ENCODE results near the gene COL19A1. TPM values are rescaled to one million over a fixed set of nuclear protein-coding genes. Genes with fewer than 3 reads are reported as not detected.

COL19A1 gene
- polyA plus RNA-seq, 4 donors = 2.1 to 3.3 (median 3.1) TPM

DNA sequence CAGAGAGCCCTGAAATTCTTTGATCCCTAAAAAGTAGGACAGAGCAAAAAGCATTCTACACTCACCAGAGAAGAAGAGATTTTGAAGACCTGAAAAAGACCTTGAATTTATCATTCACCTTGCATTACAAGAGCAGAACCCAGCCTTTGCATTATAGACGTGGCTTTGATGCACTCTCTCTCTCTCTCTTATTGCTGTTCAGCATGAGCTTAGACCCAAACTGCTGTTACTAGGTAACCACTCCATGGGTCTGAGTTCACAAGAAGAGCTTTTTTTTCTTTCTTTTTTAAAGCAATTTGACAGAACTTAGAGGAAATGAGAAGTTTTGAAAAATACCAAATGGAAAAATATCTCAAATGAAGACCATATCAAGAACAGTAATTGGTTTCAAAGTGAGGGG lies 392.1 kb downstream of the COL19A1 start:
- DNase-seq (ENCODE audit: low read depth in 4 of 4, low spot score in 2 of 4) = no peak

Other genes starting within 250 kb of the COL19A1 start
- gene LMBRD1, start 69.5 kb upstream of the COL19A1 start, polyA plus RNA-seq (ENCODE audit: insufficient read length in 4 of 4) = 100 to 1,000 TPM; 117 to 163 (median 139) TPM

Measured in left renal cortex interstitium (tissue), 4 donors.